Measurements from ENCODE around the gene PTPRU.

DNA sequence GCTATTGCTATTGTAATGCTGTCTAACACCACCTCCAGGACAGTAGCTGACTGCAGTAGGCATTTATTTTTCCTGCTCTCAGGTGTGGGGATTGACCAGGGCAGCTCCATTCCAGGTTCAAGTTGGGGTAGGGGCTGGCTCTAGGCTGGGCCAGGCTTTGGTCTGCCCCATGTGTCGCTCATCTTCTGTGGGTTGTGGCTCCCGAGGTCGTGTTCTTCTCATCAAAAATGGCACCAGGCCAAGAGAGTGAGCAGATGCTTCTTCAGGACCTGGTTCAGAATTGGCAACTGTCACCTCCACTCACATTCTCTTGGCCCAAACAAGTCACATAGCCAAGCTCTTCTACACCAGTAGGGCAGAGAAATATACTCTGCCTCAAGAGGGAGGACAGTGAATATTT, 133.7 kb downstream of the PTPRU start:
- TF ChIP-seq, protein P1, sequence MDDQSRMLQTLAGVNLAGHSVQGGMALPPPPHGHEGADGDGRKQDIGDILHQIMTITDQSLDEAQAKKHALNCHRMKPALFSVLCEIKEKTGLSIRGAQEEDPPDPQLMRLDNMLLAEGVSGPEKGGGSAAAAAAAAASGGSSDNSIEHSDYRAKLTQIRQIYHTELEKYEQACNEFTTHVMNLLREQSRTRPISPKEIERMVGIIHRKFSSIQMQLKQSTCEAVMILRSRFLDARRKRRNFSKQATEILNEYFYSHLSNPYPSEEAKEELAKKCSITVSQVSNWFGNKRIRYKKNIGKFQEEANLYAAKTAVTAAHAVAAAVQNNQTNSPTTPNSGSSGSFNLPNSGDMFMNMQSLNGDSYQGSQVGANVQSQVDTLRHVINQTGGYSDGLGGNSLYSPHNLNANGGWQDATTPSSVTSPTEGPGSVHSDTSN (IDR thresholded peaks at IDR 0.05) = no peak
- TF ChIP-seq, protein P2, sequence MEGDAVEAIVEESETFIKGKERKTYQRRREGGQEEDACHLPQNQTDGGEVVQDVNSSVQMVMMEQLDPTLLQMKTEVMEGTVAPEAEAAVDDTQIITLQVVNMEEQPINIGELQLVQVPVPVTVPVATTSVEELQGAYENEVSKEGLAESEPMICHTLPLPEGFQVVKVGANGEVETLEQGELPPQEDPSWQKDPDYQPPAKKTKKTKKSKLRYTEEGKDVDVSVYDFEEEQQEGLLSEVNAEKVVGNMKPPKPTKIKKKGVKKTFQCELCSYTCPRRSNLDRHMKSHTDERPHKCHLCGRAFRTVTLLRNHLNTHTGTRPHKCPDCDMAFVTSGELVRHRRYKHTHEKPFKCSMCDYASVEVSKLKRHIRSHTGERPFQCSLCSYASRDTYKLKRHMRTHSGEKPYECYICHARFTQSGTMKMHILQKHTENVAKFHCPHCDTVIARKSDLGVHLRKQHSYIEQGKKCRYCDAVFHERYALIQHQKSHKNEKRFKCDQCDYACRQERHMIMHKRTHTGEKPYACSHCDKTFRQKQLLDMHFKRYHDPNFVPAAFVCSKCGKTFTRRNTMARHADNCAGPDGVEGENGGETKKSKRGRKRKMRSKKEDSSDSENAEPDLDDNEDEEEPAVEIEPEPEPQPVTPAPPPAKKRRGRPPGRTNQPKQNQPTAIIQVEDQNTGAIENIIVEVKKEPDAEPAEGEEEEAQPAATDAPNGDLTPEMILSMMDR (IDR thresholded peaks at IDR 0.05) = no peak
- no peak for TF ChIP-seq JUND (IDR thresholded peaks at IDR 0.05)
- TF ChIP-seq, protein P3, sequence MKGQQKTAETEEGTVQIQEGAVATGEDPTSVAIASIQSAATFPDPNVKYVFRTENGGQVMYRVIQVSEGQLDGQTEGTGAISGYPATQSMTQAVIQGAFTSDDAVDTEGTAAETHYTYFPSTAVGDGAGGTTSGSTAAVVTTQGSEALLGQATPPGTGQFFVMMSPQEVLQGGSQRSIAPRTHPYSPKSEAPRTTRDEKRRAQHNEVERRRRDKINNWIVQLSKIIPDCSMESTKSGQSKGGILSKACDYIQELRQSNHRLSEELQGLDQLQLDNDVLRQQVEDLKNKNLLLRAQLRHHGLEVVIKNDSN (IDR thresholded peaks at IDR 0.05; ENCODE audit: borderline replicate concordance, low read depth) = no peak
- TF ChIP-seq POLR2AphosphoS5 (IDR thresholded peaks at IDR 0.05; ENCODE audit: low read depth, low read length) = no peak
- TF ChIP-seq EP300 (IDR thresholded peaks at IDR 0.05; ENCODE audit: borderline replicate concordance in 1 of 2, low read depth in 1 of 2, low read length in 1 of 2) = no peak

Measured in SK-N-SH (cell line).